Liver (tissue), 3 donors: ENCODE data around the gene AGR2.

Experiments
- ATF3 ChIP-seq: IDR thresholded peaks from 2 replicates; pipeline ENCODE4 v1.6.1; 2016; ENCODE audit warnings: antibody characterized with exemption
- CTCF ChIP-seq: fragments of 150-350 bp; IDR thresholded peaks from 2 replicates; pipeline ENCODE4 v1.5.1; 2017; ENCODE audit warnings: improper control_type of control experiment, low read depth, low read length; ENCODE audit not compliant: missing input control
- EGR1 ChIP-seq, 2 donors: IDR thresholded peaks; 2 replicates each; pipeline ENCODE4 v1.6.1; 2016 to 2018; ENCODE audit warnings: antibody characterized with exemption in 2 of 2, low read depth in 2 of 2
- FOXA1 ChIP-seq: IDR thresholded peaks from 2 replicates; pipeline ENCODE4 v1.6.1; 2016; ENCODE audit warnings: antibody characterized with exemption
- HNF4G ChIP-seq: IDR thresholded peaks from 2 replicates; pipeline ENCODE4 v1.6.1; 2016; ENCODE audit warnings: antibody characterized with exemption
- JUND ChIP-seq, 2 donors: IDR thresholded peaks; 2 replicates each; pipeline ENCODE4 v1.6.1; 2016; ENCODE audit warnings: antibody characterized with exemption in 2 of 2
- MAX ChIP-seq: IDR thresholded peaks from 2 replicates; pipeline ENCODE4 v1.6.1; 2016; ENCODE audit warnings: antibody characterized with exemption
- RAD21 ChIP-seq, 2 donors: IDR thresholded peaks; 2 replicates each; pipeline ENCODE4 v1.6.1; 2016; ENCODE audit warnings: antibody characterized with exemption in 2 of 2, mild to moderate bottlenecking in 2 of 2
- REST ChIP-seq: IDR thresholded peaks from 2 replicates; pipeline ENCODE4 v1.6.1; 2016; ENCODE audit warnings: antibody characterized with exemption, mild to moderate bottlenecking
- RXRA ChIP-seq, 2 donors: IDR thresholded peaks; 2 replicates each; pipeline ENCODE4 v1.6.1; 2017 to 2018; ENCODE audit warnings: antibody characterized with exemption in 2 of 2, mild to moderate bottlenecking in 1 of 2
- TAF1 ChIP-seq: conservative IDR thresholded peaks from 2 replicates; pipeline ENCODE4 v1.6.1; 2016; ENCODE audit warnings: antibody characterized with exemption, mild to moderate bottlenecking
- YY1 ChIP-seq: IDR thresholded peaks from 2 replicates; pipeline ENCODE4 v1.6.1; 2016; ENCODE audit warnings: antibody characterized with exemption, mild to moderate bottlenecking
- ZBTB33 ChIP-seq: IDR thresholded peaks from 2 replicates; pipeline ENCODE4 v1.6.1; 2016; ENCODE audit warnings: antibody characterized with exemption
- donor health status: healthy.
- donor health status: healthy.

GRCh38 chr7:16818732-16819131, 13.9 kb upstream of the AGR2 start:
- TF ChIP-seq CTCF, result no peak
- TF ChIP-seq MAX, result no peak
- TF ChIP-seq ATF3, result no peak
- TF ChIP-seq ZBTB33, result no peak
- no peak for TF ChIP-seq YY1
- TF ChIP-seq HNF4G, result no peak
- no peak for TF ChIP-seq RAD21 (IDR thresholded peaks at IDR 0.05)
- no peak for TF ChIP-seq FOXA1
- no peak for TF ChIP-seq TAF1
- TF ChIP-seq RXRA (IDR thresholded peaks at IDR 0.05), result no peak
- TF ChIP-seq REST, result no peak
- no peak for TF ChIP-seq EGR1 (IDR thresholded peaks at IDR 0.05; ENCODE audit: low read depth in 2 of 2)
- TF ChIP-seq JUND (IDR thresholded peaks at IDR 0.05), result no peak
